H1 (cell line): ENCODE data around the gene ARHGAP26. TPM values are rescaled to one million over a fixed set of nuclear protein-coding genes. Genes with fewer than 3 reads are reported as not detected.

Source experiments
- CTCF ChIA-PET: fragments of 300-600 bp; sonication (Branson Sonifier 250); formaldehyde crosslinking; loops from one replicate; lab custom pipeline; 2021; ENCODE audit not compliant: partially characterized antibody; lab: Charles Lee
- POLR2A ChIA-PET: fragments of 300-600 bp; sonication (Branson Sonifier 250); formaldehyde crosslinking; loops from one replicate; lab custom pipeline; 2021; ENCODE audit warnings: inconsistent platforms; ENCODE audit not compliant: partially characterized antibody; lab: Charles Lee
- DNase-seq, 2 experiments: peaks; one replicate each; pipeline versions ENCODE4 v3.0.0 to v3.0.0-alpha.2; 2010 to 2022; ENCODE audit warnings: low spot score in 2 of 2, low read depth in 1 of 2, mixed read lengths in 1 of 2
- FAIRE-seq: peaks from 2 replicates; lab custom pipeline; 2011; peaks lifted over from hg19 to GRCh38; lab: Jason Lieb, UNC
- H2AFZ ChIP-seq: 2 replicates; pipeline ENCODE4 v1.8.1; 2012; ENCODE audit warnings: low read length, inconsistent platforms
- H2AK5ac ChIP-seq: 2 replicates; pipeline ENCODE4 v1.6.1; 2013; ENCODE audit warnings: low read depth, low read length
- H2BK120ac ChIP-seq: replicated peaks from 2 replicates; pipeline ENCODE3; 2013; ENCODE audit warnings: low read depth, low read length, inconsistent platforms
- H2BK12ac ChIP-seq: 2 replicates; pipeline ENCODE4 v1.6.1; 2013; ENCODE audit warnings: low read depth, low read length
- H2BK15ac ChIP-seq: 2 replicates; pipeline ENCODE4 v1.6.1; 2013; ENCODE audit warnings: low read length
- H2BK20ac ChIP-seq: 2 replicates; pipeline ENCODE4 v1.6.1; 2013; ENCODE audit warnings: low read length
- H2BK5ac ChIP-seq: 2 replicates; pipeline ENCODE4 v1.6.1; 2013; ENCODE audit warnings: low read depth, low read length
- H3K14ac ChIP-seq: 2 replicates; pipeline ENCODE4 v1.6.1; 2013; ENCODE audit warnings: inconsistent platforms; ENCODE audit not compliant: insufficient read length
- H3K18ac ChIP-seq: 2 replicates; pipeline ENCODE4 v1.6.1; 2013; ENCODE audit warnings: low read length; ENCODE audit errors: extremely low read depth
- H3K23ac ChIP-seq: 2 replicates; pipeline ENCODE4 v1.6.1; 2013; ENCODE audit warnings: inconsistent platforms; ENCODE audit not compliant: insufficient read length
- H3K23me2 ChIP-seq: 2 replicates; pipeline ENCODE4 v1.6.1; 2013; ENCODE audit warnings: low read depth, low read length
- H3K27ac ChIP-seq: 2 replicates; pipeline ENCODE4 v1.6.1; 2011; ENCODE audit warnings: low read depth, low read length, inconsistent platforms
- H3K27me3 ChIP-seq, 4 experiments: replicated peaks in 1 of 4; 1 replicate in 1 of 4; 2 replicates in 3 of 4; pipeline versions ENCODE4 v1.6.1 to v1.8.1; 2011 to 2013; ENCODE audit warnings: low read length in 3 of 4, mild to moderate bottlenecking in 3 of 4, inconsistent platforms in 2 of 4, mixed read lengths in 2 of 4, moderate library complexity in 1 of 4; ENCODE audit not compliant: control insufficient read depth in 3 of 4, insufficient read depth in 3 of 4; ENCODE audit errors: extremely low read depth in 1 of 4
- H3K36me3 ChIP-seq, 4 experiments: 2 replicates each; pipeline versions ENCODE4 v1.6.1 to v1.8.1; 2011 to 2013; ENCODE audit warnings: mild to moderate bottlenecking in 4 of 4, low read length in 3 of 4, moderate library complexity in 2 of 4, control low read depth in 1 of 4, inconsistent platforms in 1 of 4; ENCODE audit not compliant: insufficient read depth in 4 of 4, control insufficient read depth in 2 of 4
- H3K4ac ChIP-seq: replicated peaks from 2 replicates; pipeline ENCODE3; 2013; ENCODE audit warnings: low read length, low read depth, mixed read lengths, inconsistent platforms; ENCODE audit not compliant: insufficient read length
- H3K4me1 ChIP-seq, 4 experiments: replicated peaks in 1 of 4; 1 replicate in 1 of 4; 2 replicates in 3 of 4; pipeline versions ENCODE4 v1.6.1 to v1.8.1; 2011 to 2013; ENCODE audit warnings: low read length in 3 of 4, inconsistent platforms in 2 of 4, mixed read lengths in 1 of 4; ENCODE audit not compliant: insufficient read depth in 4 of 4, control insufficient read depth in 3 of 4
- H3K4me2 ChIP-seq, 2 experiments: 2 replicates each; pipeline versions ENCODE4 v1.6.1 to v1.8.1; 2011 to 2013; ENCODE audit warnings: low read depth in 2 of 2, low read length in 2 of 2, control low read depth in 1 of 2, inconsistent platforms in 1 of 2, mild to moderate bottlenecking in 1 of 2; ENCODE audit not compliant: insufficient read depth in 1 of 2
- H3K4me3 ChIP-seq, 4 experiments: fragments of 200-600, 300-600 bp in 1 of 4; sonication (generic), shearing (Covaris generic), sonication (Bioruptor Twin) in 1 of 4; 2 replicates each; pipeline versions ENCODE4 v1.5.1 to v1.8.1; 2011 to 2016; ENCODE audit warnings: low read length in 4 of 4, low read depth in 3 of 4, control low read depth in 2 of 4, inconsistent platforms in 2 of 4, mild to moderate bottlenecking in 2 of 4, mixed read lengths in 1 of 4, moderate library complexity in 1 of 4; ENCODE audit not compliant: insufficient read depth in 2 of 4; ENCODE audit errors: extremely low read depth in 1 of 4
- H3K56ac ChIP-seq: replicated peaks from 2 replicates; pipeline ENCODE3; 2013; ENCODE audit warnings: low read depth, mild to moderate bottlenecking, mixed read lengths, low read length, inconsistent platforms; ENCODE audit not compliant: insufficient read length
- H3K79me1 ChIP-seq: 2 replicates; pipeline ENCODE4 v1.6.1; 2013; ENCODE audit warnings: low read depth, low read length, control low read depth
- H3K79me2 ChIP-seq, 2 experiments: 2 replicates each; pipeline versions ENCODE4 v1.6.1 to v1.8.1; 2012 to 2013; ENCODE audit warnings: low read length in 2 of 2, mild to moderate bottlenecking in 2 of 2, inconsistent platforms in 1 of 2; ENCODE audit not compliant: insufficient read depth in 2 of 2, control insufficient read depth in 1 of 2
- H3K9ac ChIP-seq, 4 experiments: replicated peaks in 1 of 4; 1 replicate in 1 of 4; 2 replicates in 3 of 4; pipeline versions ENCODE4 v1.6.1 to v1.8.1; 2011 to 2013; ENCODE audit warnings: low read depth in 3 of 4, low read length in 3 of 4, control low read depth in 2 of 4, mild to moderate bottlenecking in 2 of 4, moderate library complexity in 2 of 4, inconsistent platforms in 1 of 4; ENCODE audit errors: extremely low read depth in 1 of 4
- H3K9me3 ChIP-seq, 2 experiments: 2 replicates each; pipeline versions ENCODE4 v1.6.1 to v1.8.1; 2012 to 2013; ENCODE audit warnings: mild to moderate bottlenecking in 2 of 2, moderate library complexity in 2 of 2, control low read depth in 1 of 2, inconsistent platforms in 1 of 2, low read depth in 1 of 2, low read length in 1 of 2, mixed read lengths in 1 of 2; ENCODE audit not compliant: insufficient read depth in 2 of 2
- H4K20me1 ChIP-seq, 2 experiments: replicated peaks in 1 of 2; 2 replicates each; pipeline versions ENCODE3 to v1.8.1; 2011 to 2013; ENCODE audit warnings: inconsistent platforms in 2 of 2, low read length in 2 of 2, mild to moderate bottlenecking in 1 of 2; ENCODE audit not compliant: insufficient read depth in 2 of 2, control insufficient read depth in 1 of 2
- H4K5ac ChIP-seq: 2 replicates; pipeline ENCODE4 v1.6.1; 2013; ENCODE audit warnings: low read length, low read depth, mixed read lengths, inconsistent platforms; ENCODE audit not compliant: insufficient read length
- H4K8ac ChIP-seq: 2 replicates; pipeline ENCODE4 v1.8.0; 2013; ENCODE audit warnings: mild to moderate bottlenecking, moderate library complexity, low read length, inconsistent platforms; ENCODE audit not compliant: insufficient read depth; ENCODE audit errors: extremely low read depth
- H4K91ac ChIP-seq: replicated peaks from 2 replicates; pipeline ENCODE3; 2013; ENCODE audit warnings: low read length, mixed read lengths, inconsistent platforms; ENCODE audit not compliant: insufficient read length
- BACH1 ChIP-seq: IDR thresholded peaks from 2 replicates; pipeline ENCODE4 v1.6.1; 2012; ENCODE audit warnings: low read length, improper control_type of control experiment
- CEBPB ChIP-seq: IDR thresholded peaks from 2 replicates; pipeline ENCODE4 v1.6.1; 2012; ENCODE audit warnings: low read depth, low read length
- CHD1 ChIP-seq: IDR thresholded peaks from 2 replicates; pipeline ENCODE4 v1.6.1; 2012; ENCODE audit warnings: low read depth, low read length, improper control_type of control experiment
- E2F6 ChIP-seq: IDR thresholded peaks from 2 replicates; pipeline ENCODE4 v1.6.1; 2012; ENCODE audit warnings: inconsistent platforms
- EZH2 ChIP-seq: fragments of 200-600 bp; sonication (generic); IDR thresholded peaks from 2 replicates; pipeline ENCODE4 v1.7.1; 2012; ENCODE audit warnings: low read depth, mild to moderate bottlenecking, moderate library complexity, low read length, inconsistent platforms; ENCODE audit not compliant: severe bottlenecking
- NRF1 ChIP-seq: IDR thresholded peaks from 2 replicates; pipeline ENCODE4 v1.6.1; 2011; ENCODE audit warnings: mild to moderate bottlenecking, low read depth, low read length, improper control_type of control experiment
- POLR2AphosphoS5 ChIP-seq: IDR thresholded peaks from 2 replicates; pipeline ENCODE4 v1.6.1; 2011; ENCODE audit warnings: low read depth, low read length
- RBBP5 ChIP-seq: IDR thresholded peaks from 2 replicates; pipeline ENCODE4 v1.7.1; 2012; ENCODE audit warnings: low read depth, mild to moderate bottlenecking, inconsistent platforms, low read length, moderate library complexity, borderline replicate concordance
- RFX5 ChIP-seq: IDR thresholded peaks from 2 replicates; pipeline ENCODE4 v1.6.1; 2011; ENCODE audit warnings: low read depth, low read length, improper control_type of control experiment, borderline replicate concordance
- SAP30 ChIP-seq: fragments of 300-600 bp; sonication (generic); IDR thresholded peaks from 2 replicates; pipeline ENCODE4 v1.7.1; 2012; ENCODE audit warnings: low read length, moderate library complexity, mild to moderate bottlenecking, inconsistent platforms; ENCODE audit not compliant: insufficient read depth, insufficient replicate concordance
- SRF ChIP-seq: IDR thresholded peaks from 2 replicates; pipeline ENCODE4 v1.6.1; 2011; ENCODE audit warnings: mild to moderate bottlenecking, low read depth, low read length, moderate library complexity
- TBP ChIP-seq: IDR thresholded peaks from 2 replicates; pipeline ENCODE4 v1.6.1; 2011; ENCODE audit warnings: low read depth, low read length, improper control_type of control experiment
- USF2 ChIP-seq: IDR thresholded peaks from 2 replicates; pipeline ENCODE4 v1.6.1; 2011; ENCODE audit warnings: low read length, improper control_type of control experiment
- WGBS, 2 experiments: shearing (Covaris generic) in 1 of 2; methylation state at CpG; one replicate each; pipeline versions ENCODE4 v1.1.6 to v1.1.7; 2013 to 2015; ENCODE audit warnings: low lambda C conversion rate in 2 of 2, mixed read lengths in 2 of 2, inconsistent platforms in 1 of 2, low coverage in 1 of 2, missing lambda C conversion rate in 1 of 2; ENCODE audit not compliant: insufficient replicate concordance in 2 of 2, insufficient coverage in 1 of 2, insufficient read length in 1 of 2; ENCODE audit errors: extremely low coverage in 1 of 2, missing lambda C conversion rate in 1 of 2; 5-methylcytosine and 5-hydroxymethylcytosine counted together
- polyA plus RNA-seq, 7 experiments: library from polyadenylated mRNA; depleted of rRNA in 3 of 7; stranded (reverse) in 5 of 7; unstranded in 2 of 7; fragments of >200 nt in 5 of 7; fragments of 200-250 nt in 2 of 7; gene quantifications; 1 replicate in 5 of 7; 2 replicates in 1 of 7; 4 replicates in 1 of 7; pipeline versions ENCODE4 v1.2.1 to v1.2.3, GENCODE V29; 2011 to 2013; ENCODE audit warnings: missing spikeins in 2 of 7, mixed read lengths in 2 of 7
- total RNA-seq: library from RNA; stranded (reverse); fragmentation: NEBNext Ultra II Directional; extraction: Animal tissue kit (Norgen Biotek cat#: 25700); gene quantifications from 2 replicates; pipeline ENCODE4 v1.2.1, GENCODE V29; 2021

ARHGAP26 gene
- total and polyA plus RNA-seq, 2 of the 8 experiments (the other 6 are each of a cell fraction or from before 2014, with no cell fraction given): 7.1 to 24.8 TPM

- Histone ChIP-seq H2BK120ac (no peak overlapping the region), H3K56ac (no peak overlapping the region), H4K8ac (no peak overlapping the region), H3K9me3 (no peaks in the 10 kb centered on the region), H4K20me1 (no peaks in the 10 kb centered on the region), H3K23me2 (no peaks in the 10 kb centered on the region), H2BK20ac (no peak overlapping the region), H3K4me1 (peaks cover 0 to 3% (median 0%) of the 10 kb centered on the region in 4 experiments; a peak in 3 of 7 replicates), H3K14ac (no peak overlapping the region), H3K27me3 (no peaks in the 10 kb centered on the region), H4K5ac (no peak overlapping the region), H3K36me3 (no peaks in the 10 kb centered on the region), H3K18ac (no peak overlapping the region), H3K4me3 (no peak overlapping the region), H2BK15ac (no peak overlapping the region), H3K79me1 (no peaks in the 10 kb centered on the region), H3K9ac (no peak overlapping the region), H3K4me2 (no peak overlapping the region), H4K91ac (no peak overlapping the region), H2BK12ac (no peak overlapping the region), H3K27ac (no peak overlapping the region), H3K23ac (no peak overlapping the region), H2BK5ac (no peak overlapping the region), H2AK5ac (no peak overlapping the region), H3K79me2 (no peaks in the 10 kb centered on the region), H2AFZ (no peak overlapping the region), H3K4ac (no peak overlapping the region)
- 87% methylated on average over 3 of the region's 3 CpGs; no CpG with 5 or more reads in 1 of the 2 experiments for WGBS, 2 experiments
- no peak for DNase-seq
- FAIRE-seq: no peak
- TF ChIP-seq EZH2: no peak
- no peak for TF ChIP-seq CHD1
- TF ChIP-seq SAP30: no peak
- no peak for TF ChIP-seq NRF1
- TF ChIP-seq POLR2AphosphoS5: no peak
- no peak for TF ChIP-seq RBBP5
- TF ChIP-seq TBP: no peak
- TF ChIP-seq CEBPB: no peak
- no peak for TF ChIP-seq RFX5
- no peak for TF ChIP-seq BACH1
- no peak for TF ChIP-seq SRF
- no peak for TF ChIP-seq USF2
- TF ChIP-seq E2F6: no peak
- ChIA-PET POLR2A (no interaction called here), CTCF (interaction anchor here (0.6 to 1.4 kb wide), 2 partner anchors 9 to 33 kb away, joined by 3 to 5 read pairs; no protein-coding TSS in a partner anchor)
Observed at GRCh38 chr5:143134269-143134668, 364.1 kb downstream of the ARHGAP26 start.
